ENCODE data around the gene PSAP.

PSAP gene

GRCh38 chr10:71799112-71799511, 51.9 kb downstream of the PSAP start:
- no peak for TF ChIP-seq CTCF (IDR thresholded peaks at IDR 0.05; ENCODE audit: control insufficient read depth, extremely low read depth, insufficient read depth)
- no peak for DNase-seq (ENCODE audit: low read depth)
- H3K4me3 ChIP-seq (ENCODE audit: low read depth, low read length) = no peak overlapping the region

DNA sequence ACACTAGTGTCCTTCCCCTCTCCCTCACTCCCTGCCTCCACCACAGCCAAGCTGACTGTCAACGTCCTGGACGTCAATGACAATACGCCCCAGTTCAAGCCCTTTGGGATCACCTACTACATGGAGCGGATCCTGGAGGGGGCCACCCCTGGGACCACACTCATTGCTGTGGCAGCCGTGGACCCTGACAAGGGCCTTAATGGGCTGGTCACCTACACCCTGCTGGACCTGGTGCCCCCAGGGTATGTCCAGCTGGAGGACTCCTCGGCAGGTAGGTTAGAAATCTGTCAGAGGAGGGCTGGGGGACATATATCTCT, 52.8 kb downstream of the PSAP start:
- no peak for TF ChIP-seq CTCF (IDR thresholded peaks at IDR 0.05; ENCODE audit: control insufficient read depth, extremely low read depth, insufficient read depth)
- no peak for DNase-seq (ENCODE audit: low read depth)
- no peak overlapping the region for H3K4me3 ChIP-seq (ENCODE audit: low read depth, low read length)

DNA sequence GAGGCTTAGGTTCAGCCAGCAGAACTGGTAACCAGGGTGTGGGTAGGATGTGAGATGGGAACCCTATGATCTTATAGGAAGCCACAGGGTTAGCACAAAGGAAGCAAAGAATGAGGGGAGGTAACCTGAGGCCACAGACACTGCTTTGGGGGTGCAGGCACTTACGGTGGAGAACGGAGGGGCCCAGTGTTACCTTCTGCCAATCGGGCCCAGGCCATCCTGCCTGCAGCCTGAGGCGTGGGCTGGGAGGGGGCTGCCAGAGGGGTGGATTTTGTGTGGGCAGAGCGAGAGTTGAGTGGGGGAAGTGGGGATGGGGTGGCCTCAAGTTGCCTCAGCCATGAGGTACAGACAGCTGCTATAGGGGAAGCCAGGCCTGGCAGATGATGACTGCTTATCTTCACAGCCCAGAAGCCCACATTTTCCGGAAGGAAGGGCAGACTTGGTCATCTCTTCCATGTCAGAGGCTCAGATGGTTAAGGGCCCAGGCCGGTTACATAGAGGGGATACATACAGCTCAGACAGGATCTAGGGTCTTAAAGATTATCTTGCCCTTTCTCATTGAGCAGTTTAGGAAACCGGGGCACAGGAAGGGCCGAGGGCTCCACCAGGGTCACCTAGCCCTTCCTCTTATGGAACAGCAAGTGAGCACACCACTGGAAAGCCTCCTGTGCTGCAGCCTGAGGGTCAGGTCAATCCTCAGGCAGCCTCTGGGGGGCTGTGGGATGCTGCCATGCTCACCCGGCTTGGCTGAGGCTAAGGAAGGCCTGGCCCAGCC, 53.3 kb downstream of the PSAP start:
- no peak for TF ChIP-seq CTCF (IDR thresholded peaks at IDR 0.05; ENCODE audit: control insufficient read depth, extremely low read depth, insufficient read depth)
- no peak overlapping the region for H3K4me3 ChIP-seq (ENCODE audit: low read depth, low read length)
- DNase-seq (ENCODE audit: low read depth) = no peak

- no peak overlapping the region for H3K4me3 ChIP-seq (ENCODE audit: low read depth, low read length)
- no peak for TF ChIP-seq CTCF (IDR thresholded peaks at IDR 0.05; ENCODE audit: control insufficient read depth, extremely low read depth, insufficient read depth)
- DNase-seq (ENCODE audit: low read depth) = no peak
These were observed 54.2 kb downstream of the PSAP start for GRCh38 chr10:71796749-71797405.

GRCh38 chr10:71795248-71795647, 55.8 kb downstream of the PSAP start:
- DNase-seq (ENCODE audit: low read depth) = no peak
- no peak overlapping the region for H3K4me3 ChIP-seq (ENCODE audit: low read depth, low read length)
- TF ChIP-seq CTCF (IDR thresholded peaks at IDR 0.05; ENCODE audit: control insufficient read depth, extremely low read depth, insufficient read depth) = no peak

- no peak overlapping the region for H3K4me3 ChIP-seq (ENCODE audit: low read depth, low read length)
- no peak for TF ChIP-seq CTCF (IDR thresholded peaks at IDR 0.05; ENCODE audit: control insufficient read depth, extremely low read depth, insufficient read depth)
- no peak for DNase-seq (ENCODE audit: low read depth)
These were observed 60.2 kb downstream of the PSAP start for GRCh38 chr10:71790749-71791440.
